Prostate gland (tissue), 2 donors: ENCODE measurements around the gene PDE6G. TPM values are rescaled to one million over a fixed set of nuclear protein-coding genes. Genes with fewer than 3 reads are reported as not detected.

Experiments
- DNase-seq: peaks from one replicate; pipeline ENCODE4 v3.0.0-alpha.2; 2019; ENCODE audit warnings: low spot score
- H3K27ac ChIP-seq, 2 donors: fragments of 200-600 bp; sonication (generic); 2 replicates each; pipeline ENCODE4 v1.5.1; 2017 to 2019
- H3K27me3 ChIP-seq: fragments of 200-600 bp; sonication (generic); replicated peaks from 2 replicates; pipeline ENCODE4 v1.5.1; 2019; ENCODE audit not compliant: insufficient read depth
- H3K36me3 ChIP-seq, 2 donors: fragments of 200-600 bp; sonication (generic); 1 replicate in 1 of 2; 2 replicates in 1 of 2; pipeline versions ENCODE4 v1.5.1 to v1.8.1; 2017 to 2019
- H3K4me1 ChIP-seq: fragments of 200-600 bp; sonication (generic); replicated peaks from 2 replicates; pipeline ENCODE4 v1.5.1; 2019
- H3K4me3 ChIP-seq, 2 donors: fragments of 200-600 bp; sonication (generic); 2 replicates each; pipeline ENCODE4 v1.5.1; 2017 to 2019
- H3K9me3 ChIP-seq: fragments of 200-600 bp; sonication (generic); 2 replicates; pipeline ENCODE4 v1.5.1; 2017
- CTCF ChIP-seq, 4 experiments: fragments of 200-600 bp in 2 of 4; fragments of 450-650 bp in 2 of 4; sonication (generic) in 2 of 4; IDR thresholded peaks; 1 replicate in 3 of 4; 2 replicates in 1 of 4; pipeline ENCODE4 v1.5.1; 2016 to 2019; ENCODE audit warnings: antibody characterized with exemption in 4 of 4, mild to moderate bottlenecking in 2 of 4, moderate library complexity in 2 of 4
- POLR2A ChIP-seq: fragments of 450-650 bp; IDR thresholded peaks from one replicate; pipeline ENCODE4 v1.6.1; 2016; ENCODE audit warnings: antibody characterized with exemption, mild to moderate bottlenecking
- POLR2AphosphoS5 ChIP-seq: sonication (generic); formaldehyde crosslinking; IDR thresholded peaks from one replicate; pipeline ENCODE4 v1.6.1; 2017; ENCODE audit warnings: antibody characterized with exemption
- WGBS: methylation state at CpG from one replicate; pipeline ENCODE4 v1.1.5; 2018; 5-methylcytosine and 5-hydroxymethylcytosine counted together
- intact Hi-C: fragments of 100-400 bp; cut with DNase I; formaldehyde crosslinking; loops from one replicate; pipeline ENCODE4 v1.14.2; 2022
- total RNA-seq, 2 donors: library from RNA; depleted of rRNA; stranded (reverse); fragments of >200 nt; gene quantifications; one replicate each; pipeline ENCODE4 v1.1.0, GENCODE V29; 2016

The PDE6G gene
- not detected for total RNA-seq

DNA sequence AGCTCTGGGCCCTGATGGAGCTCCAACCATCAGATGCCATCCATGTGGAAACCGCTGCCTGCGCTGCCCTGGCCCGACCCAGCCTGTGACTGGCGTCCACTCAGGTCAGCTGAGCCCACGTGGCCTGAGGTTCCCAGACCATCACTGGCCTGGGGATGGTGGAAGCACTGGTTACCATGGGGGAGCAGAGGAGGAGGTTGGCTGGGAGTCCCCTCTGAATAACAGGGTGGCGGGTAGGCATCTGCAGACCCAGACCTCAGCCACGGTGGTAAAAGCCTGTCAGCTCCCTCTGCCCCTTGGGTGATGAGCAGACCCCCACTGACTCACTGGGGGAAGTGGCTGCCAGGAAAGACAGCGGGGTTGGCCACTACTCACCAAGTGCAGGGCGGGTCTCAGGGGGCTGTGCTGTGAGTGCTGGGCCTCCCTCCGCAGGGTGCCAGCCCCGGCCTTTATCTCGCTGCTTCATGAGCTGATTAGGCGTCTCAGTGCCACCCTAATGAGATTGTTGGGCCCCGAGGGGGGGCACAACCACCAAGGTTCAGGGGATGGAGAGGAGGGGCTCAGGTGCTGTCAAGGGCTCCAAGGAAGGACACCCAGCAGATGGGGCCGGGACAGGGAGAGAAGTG, at the start of gene PDE6G:
Gene PDE6G, minus strand, starts transcription at position 425 of the 626 bp plus-strand sequence. CDS start 3,237 bp downstream, outside the sequence.
- no peaks in the 10 kb centered on the region for H3K4me1 ChIP-seq
- H3K27me3 ChIP-seq: no peaks in the 10 kb centered on the region
- no peaks in the 10 kb centered on the region for H3K9me3 ChIP-seq
- H3K36me3 ChIP-seq: no peaks in the 10 kb centered on the region
- no peak for DNase-seq
- H3K27ac ChIP-seq: no peak within 1 kb of the TSS
- TF ChIP-seq POLR2A: no peak
- no peak for TF ChIP-seq CTCF (IDR thresholded peaks at IDR 0.05)
- TF ChIP-seq POLR2AphosphoS5: no peak
- intact Hi-C loops: no loop called here
- 80% methylated on average over 15 of the region's 15 CpGs for WGBS
- no peak within 1 kb of the TSS for H3K4me3 ChIP-seq

DNA sequence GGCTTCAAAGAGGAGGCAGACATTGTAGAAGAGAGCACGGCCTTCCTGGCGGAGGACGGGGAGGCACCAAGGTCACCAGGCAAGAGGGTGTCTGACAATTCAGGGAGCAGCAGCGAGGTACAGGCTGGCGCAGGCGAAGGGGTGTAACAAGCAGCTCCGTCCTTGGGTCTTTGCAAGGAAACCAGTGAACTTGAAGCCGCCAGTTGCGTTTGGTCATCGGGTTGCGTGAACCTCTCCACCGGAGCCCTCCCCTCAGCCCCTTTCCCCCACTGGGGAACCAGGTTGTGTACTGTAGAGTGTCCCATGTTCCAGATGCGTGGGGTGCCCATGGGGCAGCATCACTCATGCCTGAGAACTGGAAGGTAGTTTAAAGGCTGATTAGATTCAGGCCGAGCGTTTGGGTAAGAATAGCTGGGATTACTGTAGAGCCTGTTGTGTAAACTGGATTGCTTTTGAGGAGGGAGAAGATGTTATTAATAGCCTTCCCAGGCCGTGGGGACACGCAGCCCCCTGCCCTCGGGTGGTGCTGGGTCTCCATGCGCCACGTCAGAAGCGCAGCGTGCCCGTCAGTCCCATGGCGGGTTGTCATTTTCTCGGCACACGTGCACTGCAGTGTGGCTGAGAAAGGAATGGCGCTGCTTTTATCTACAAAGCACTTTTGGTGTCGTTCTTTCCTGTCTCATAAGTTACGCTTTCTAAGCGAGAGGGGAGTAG, 49.3 kb upstream of the PDE6G start:
- no peak for TF ChIP-seq POLR2AphosphoS5
- no peak for TF ChIP-seq CTCF (IDR thresholded peaks at IDR 0.05)
- TF ChIP-seq POLR2A: no peak
- intact Hi-C loops: no loop called here
- Histone ChIP-seq H3K36me3 (peaks cover 0 to 4% of the 10 kb centered on the region in 2 donors), H3K4me3 (no peak overlapping the region), H3K27me3 (no peaks in the 10 kb centered on the region), H3K27ac (no peak overlapping the region), H3K4me1 (peaks cover 28% of the 10 kb centered on the region), H3K9me3 (no peaks in the 10 kb centered on the region)
- 95% methylated on average over 30 of the region's 30 CpGs for WGBS
- no peak for DNase-seq

DNA sequence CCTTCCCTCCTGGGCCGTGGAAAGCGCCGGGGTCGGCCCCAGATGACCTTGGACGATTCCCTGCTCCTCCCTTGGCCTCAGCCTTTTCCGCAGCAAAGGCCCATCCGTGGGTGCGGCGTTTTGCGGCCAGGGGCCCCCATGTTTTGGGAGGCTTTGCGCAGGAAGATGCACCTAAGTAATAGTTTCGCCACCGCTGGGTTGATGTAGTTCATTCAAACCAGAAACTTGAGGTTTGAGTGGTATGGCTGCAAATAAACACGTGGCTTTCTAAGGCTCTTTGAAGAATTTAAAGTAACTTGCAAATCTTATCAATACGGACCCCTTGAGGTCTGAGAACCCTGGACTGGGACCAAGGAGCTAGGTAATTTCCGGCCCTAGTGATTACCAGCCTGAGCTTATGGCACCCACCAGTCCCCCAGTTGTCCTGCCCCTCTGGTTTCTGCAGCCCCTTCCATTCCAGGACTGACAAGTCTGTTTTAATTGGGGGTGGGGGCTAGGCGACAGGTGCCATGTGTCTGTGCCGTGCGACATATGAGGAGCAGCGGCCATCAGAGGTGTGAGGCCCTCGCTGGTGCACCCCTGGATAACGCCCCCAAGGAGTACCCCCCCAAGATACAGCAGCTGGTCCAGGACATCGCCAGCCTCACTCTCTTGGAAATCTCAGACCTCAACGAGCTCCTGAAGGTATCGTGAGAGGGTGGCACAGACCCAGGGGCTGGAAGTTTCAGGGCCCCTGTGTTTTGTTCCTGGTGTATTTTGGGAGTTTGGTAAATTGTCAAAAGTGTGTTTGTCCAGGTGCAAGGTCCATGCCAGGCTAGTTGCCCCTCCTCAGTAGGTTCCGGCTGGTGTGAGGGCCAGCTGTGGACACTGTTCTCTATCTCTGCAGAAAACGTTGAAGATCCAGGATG, 47.7 kb upstream of the PDE6G start:
- intact Hi-C loops: no loop called here
- DNase-seq: no peak
- peak overlapping the region; percentile 91 to 96 for H3K27ac ChIP-seq
- H3K27me3 ChIP-seq: no peaks in the 10 kb centered on the region
- no peaks in the 10 kb centered on the region for H3K9me3 ChIP-seq
- 27% methylated on average over 27 of the region's 27 CpGs for WGBS
- H3K36me3 ChIP-seq: peaks cover 0 to 4% of the 10 kb centered on the region in 2 donors
- TF ChIP-seq POLR2A (no peak), CTCF (IDR thresholded peaks at IDR 0.05) (no peak), POLR2AphosphoS5 (no peak)
- H3K4me1 ChIP-seq: peaks cover 25% of the 10 kb centered on the region
- H3K4me3 ChIP-seq: peak overlapping the region; percentile 73 to 95

GRCh38 chr17:81702934-81703746, 46.8 kb upstream of the PDE6G start, which contains the start of gene MRPL12:
MRPL12 (plus strand) TSS chr17:81703367; CDS start chr17:81703502, 135 bp downstream.
- WGBS: under 1% methylated on average over 82 of the region's 102 CpGs

More at GRCh38 chr17:81702934-81703746, 46.8 kb upstream of the PDE6G start, which contains the start of gene MRPL12:
- H3K4me1 ChIP-seq: peaks cover 25% of the 10 kb centered on the region
- DNase-seq: peak; percentile 94
- peak within 1 kb of the TSS; percentile 73 to 95 for H3K4me3 ChIP-seq
- H3K9me3 ChIP-seq: no peaks in the 10 kb centered on the region
- H3K27me3 ChIP-seq: no peaks in the 10 kb centered on the region
- intact Hi-C loops: no loop called here
- H3K36me3 ChIP-seq: peaks cover 0 to 6% of the 10 kb centered on the region in 2 donors
- TF ChIP-seq POLR2A (peak; percentile 84), POLR2AphosphoS5 (peak; percentile 99), CTCF (IDR thresholded peaks at IDR 0.05) (peak in 3 of 4 experiments; percentile 24 to 74 (median 57))
- H3K27ac ChIP-seq: peak within 1 kb of the TSS; percentile 91 to 96
